Endometrial microvascular endothelial cells (primary cell): ENCODE results near the gene ATP8A1. TPM values are rescaled to one million over a fixed set of nuclear protein-coding genes. Genes with fewer than 3 reads are reported as not detected.

Experiments used
- in situ Hi-C: cut with HindIII; loops from 2 replicates; pipeline ENCODE4 v1.10.0; 2017; ENCODE audit warnings: low sequenced_read_pairs, low pct_unique_long_range_greater_than_20kb; ENCODE audit errors: inconsistent ontology term
- total RNA-seq: library from RNA; depleted of rRNA; stranded (reverse); fragments of >200 nt; gene quantifications from one replicate; pipeline ENCODE4 v1.2.3, GENCODE V29; 2015; ENCODE audit errors: inconsistent ontology term

ATP8A1 gene
- total RNA-seq, 1 donor from 2014 or later: 0.37 TPM

DNA sequence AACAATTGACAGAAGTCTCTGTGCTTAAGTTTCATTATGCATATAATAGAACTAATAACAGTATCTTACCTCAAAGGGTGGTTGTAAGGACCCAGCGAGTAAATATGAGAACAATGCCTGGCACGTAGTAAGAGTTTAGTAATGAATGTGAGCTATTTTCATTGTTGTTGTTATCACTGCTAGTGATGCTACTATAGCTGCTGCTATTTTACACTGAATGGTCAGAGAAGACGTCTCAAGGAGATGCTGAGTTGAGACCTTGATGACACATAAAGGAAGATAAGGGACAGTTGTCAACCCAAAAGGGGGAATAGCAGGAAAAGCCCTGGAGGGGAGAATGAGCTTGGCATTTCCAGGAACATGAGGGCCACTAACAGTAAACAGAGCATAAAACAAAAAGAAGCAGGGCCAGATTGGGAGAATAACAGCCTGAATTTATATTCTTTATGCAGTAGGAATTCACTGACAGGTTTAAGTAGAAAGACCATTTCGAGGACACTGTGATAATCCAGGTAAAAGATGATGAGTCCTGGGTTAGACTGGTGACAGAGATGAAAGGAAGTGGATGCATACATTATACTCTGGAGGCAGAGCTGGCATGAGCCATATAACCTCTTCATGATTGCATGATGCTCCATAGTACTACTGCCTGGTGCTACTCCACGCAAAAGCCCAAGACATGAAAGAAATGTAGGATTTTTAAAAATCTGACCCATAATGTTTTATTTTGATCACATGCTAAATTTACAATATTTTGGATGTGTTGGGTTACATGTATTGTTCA, 23.1 kb downstream of the ATP8A1 start:
- in situ Hi-C loops: no loop called here

DNA sequence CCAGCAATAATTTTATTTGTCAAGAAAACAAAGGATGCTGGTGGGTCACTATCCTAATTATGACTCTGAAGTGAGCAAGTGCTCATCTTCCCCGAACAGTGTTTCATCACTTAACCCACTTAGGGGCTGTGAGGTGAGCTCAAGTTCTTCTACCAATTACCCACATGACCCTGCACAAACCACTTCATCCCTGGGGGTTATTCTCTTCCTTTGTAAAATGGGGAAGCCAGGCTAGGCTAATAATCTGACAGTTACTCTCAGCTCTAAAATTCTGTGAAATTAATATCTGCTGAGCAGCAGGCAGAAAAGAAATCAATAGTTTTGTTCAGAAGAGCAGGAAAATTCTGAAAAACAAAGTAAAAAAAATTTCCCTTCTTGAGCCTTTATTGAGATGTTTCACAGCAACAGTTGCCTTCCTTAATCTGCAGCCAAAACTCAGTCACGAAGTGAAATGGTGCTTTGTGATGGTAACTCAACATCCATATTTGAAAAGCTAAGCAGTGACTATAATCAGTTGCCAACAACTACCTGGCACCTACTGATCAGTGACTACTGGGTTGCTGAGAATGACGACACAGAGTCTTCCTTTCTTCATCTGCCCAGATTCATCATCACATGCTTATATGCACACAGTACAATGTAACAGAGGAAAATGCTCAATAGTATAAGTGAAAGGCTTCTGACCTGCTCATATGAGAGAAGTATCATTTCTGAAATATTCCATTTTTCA, 24.1 kb downstream of the ATP8A1 start:
- in situ Hi-C loops: no loop called here

DNA sequence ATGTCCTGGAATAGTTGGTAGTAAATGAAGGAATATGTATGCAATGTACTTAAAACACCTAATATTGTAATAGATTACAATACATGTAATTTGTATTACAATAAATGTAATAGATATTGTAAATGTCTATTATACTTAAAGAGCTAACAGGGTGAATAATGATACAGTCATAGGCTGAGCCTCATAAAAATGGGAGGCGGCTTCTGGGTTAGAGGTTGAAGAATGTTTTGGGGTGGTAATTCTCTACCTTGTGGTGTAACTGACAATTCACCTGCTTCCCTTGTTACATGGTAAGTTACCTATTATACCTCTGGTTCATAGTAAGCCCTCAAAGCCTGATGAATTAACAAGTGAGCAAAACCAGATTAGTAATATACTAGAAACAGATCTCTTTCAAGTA, 26.0 kb downstream of the ATP8A1 start:
- in situ Hi-C loops: no loop called here

DNA sequence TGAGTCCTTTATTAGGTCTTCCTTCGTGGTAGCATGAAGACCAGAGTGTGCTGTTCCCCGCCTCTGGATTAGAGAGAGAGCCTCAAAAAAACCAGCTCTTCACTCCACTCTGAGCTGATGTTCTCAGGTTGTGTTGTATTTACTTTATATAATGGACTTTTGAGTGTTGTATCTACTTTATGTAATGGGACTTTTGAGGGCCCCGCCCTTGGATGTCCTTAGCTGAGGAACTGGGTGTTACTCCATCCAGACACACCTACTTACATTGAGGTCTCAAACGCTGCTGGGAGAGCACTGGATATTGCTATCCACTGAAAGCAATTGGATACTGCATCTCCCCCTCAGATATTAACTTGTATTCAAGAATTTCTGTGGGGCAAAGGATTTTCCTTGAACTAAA, 28.2 kb downstream of the ATP8A1 start:
- in situ Hi-C loops: no loop called here

DNA sequence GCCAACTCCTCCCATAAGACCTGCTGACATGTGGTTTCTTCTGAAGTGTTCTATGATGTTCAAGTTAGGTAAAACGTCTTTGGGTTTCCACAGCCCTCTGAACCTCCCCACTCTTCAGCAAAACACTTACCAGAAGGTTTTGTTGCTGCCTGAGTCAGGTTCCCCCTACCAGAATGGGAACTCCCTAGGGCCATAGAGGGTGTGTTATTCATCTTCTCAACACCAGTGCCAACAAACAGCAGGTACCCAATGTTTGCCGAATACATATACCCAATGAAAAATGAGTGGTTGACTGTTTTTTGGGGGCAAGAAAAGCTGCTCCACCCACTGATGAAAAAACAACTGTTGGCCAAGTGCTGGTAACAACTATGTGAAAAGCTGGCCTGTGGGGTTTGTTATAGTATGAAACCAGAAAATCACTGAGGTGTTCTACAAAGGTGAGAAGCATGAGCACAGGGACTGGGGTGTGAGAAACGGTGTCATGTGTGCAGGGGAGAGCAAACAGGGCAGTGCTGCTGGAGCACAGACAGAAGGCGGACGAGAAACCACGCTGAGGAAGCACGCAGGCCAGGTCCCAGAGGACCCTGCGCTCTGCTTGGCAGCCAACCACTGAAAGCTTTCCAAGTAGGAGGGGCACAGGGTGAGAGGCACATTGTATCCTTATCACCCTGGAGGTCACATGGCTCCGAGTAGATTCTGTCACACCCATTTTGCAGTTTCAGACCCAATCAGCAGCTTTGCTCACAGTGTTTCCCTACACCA, 28.8 kb downstream of the ATP8A1 start:
- in situ Hi-C loops: no loop called here

DNA sequence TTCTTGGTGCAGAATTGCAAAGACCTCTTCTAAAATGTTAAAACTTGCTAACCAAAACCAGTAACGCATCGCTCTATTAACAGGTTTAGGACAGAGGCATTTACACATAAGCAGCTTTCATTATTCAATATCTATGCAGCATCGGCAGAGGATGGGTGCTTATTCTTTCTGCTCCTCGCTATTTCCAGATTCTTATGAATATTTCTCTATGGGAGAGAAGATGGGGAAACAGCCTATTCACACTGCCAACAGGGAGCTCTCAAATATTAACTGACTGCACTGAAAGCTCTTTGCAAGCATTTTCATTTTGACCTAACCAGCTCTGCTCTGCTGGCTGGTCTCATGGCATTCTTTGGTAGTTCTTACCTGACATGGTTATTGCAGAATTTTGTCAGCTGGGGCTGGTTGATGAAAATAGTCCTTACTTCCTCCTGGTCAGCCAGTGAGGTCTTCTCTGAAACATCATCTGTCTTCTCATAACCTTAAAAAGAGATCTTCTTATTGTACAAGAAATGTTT, 30.2 kb downstream of the ATP8A1 start:
- in situ Hi-C loops: no loop called here

DNA sequence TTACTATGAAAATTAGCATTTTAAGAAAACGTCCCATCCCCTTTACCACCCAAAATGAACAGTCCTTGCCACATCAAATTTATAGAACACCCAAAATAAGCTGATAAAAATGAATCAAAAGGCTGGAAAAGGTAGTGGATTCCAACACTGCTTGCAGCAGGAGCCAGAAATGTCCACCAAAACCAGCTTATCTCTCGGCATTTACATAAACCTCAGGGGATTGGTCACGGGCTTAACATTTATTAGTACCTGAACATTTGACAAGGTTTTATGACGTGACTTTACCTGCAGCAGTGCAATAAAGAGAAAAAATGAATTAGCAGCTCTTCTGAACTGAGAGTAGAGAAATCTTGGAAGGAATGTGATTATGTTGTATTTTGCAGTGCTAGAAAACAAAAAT, 31.6 kb downstream of the ATP8A1 start:
- in situ Hi-C loops: no loop called here

DNA sequence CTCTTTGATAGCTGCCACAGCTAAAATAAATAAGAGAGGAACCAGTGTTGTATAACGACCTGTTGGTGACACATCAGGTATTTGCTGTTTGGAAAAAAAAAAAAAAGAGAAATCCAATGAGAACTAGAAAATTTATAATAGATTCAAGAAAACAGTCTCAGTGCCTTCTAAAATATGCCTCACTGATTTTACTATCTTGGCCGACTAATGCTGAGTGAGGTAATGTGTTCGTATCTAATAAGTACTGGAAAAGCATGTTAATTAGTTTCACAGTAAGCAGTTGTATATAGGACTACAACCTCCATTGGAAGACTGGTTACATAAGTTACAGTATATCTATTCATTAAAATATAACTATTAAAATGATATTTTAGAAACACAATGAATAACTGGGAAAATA, 32.4 kb downstream of the ATP8A1 start:
- in situ Hi-C loops: no loop called here

DNA sequence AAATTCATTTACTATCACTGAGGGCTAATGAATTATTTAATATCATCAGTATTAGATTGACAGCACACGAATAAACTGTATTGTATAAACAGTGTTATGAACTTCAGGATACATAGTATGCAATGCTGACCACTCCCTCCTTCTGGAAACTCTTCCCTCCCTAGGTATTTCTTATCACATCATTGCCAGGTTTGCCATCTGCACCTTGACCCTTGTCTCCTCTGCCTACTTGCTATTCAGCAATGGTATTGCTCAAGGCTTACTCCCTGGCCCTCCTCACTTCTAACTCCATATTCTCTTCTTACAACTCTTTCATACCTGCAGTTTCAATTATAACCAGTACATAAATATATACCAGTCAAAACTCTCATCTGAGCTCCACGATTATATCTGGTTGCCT, 38.9 kb downstream of the ATP8A1 start:
- in situ Hi-C loops: no loop called here

DNA sequence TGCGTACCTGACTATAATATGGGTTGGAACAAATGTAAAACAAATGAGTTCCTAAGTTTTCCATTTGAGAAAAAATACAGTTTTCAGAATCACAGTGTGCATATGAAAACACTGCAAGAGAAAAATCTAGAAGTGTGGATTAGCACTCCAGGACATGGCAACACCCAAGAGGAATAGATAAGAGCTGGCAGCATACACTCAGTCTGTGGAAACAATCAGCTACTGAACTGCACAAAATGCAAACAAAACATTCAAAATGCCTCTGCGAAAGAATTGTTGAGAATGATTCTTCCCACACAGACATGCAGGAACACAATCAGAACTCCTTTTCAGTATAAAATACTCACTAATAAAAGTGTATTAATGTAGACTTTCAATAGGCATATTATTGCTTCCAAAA, 39.9 kb downstream of the ATP8A1 start:
- in situ Hi-C loops: no loop called here

DNA sequence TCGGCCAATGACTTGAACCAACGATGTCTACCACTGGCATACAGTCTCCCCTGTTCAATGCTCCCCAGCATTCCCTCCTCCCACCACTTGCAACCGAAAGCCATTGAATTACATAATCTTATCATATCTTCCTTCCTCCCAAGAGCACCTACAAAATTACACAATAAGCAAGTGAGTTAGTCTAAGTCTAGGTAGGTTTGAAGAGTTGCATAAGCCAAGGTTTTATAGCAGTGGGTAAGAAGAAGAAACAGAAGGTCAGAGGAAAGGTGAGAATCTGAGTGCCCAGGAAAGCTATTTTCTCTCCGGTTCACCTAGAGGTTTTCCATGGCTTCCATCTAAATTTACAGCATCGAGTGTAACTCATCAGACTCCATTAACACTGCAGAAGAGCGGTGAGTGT, 40.3 kb downstream of the ATP8A1 start:
- in situ Hi-C loops: no loop called here

DNA sequence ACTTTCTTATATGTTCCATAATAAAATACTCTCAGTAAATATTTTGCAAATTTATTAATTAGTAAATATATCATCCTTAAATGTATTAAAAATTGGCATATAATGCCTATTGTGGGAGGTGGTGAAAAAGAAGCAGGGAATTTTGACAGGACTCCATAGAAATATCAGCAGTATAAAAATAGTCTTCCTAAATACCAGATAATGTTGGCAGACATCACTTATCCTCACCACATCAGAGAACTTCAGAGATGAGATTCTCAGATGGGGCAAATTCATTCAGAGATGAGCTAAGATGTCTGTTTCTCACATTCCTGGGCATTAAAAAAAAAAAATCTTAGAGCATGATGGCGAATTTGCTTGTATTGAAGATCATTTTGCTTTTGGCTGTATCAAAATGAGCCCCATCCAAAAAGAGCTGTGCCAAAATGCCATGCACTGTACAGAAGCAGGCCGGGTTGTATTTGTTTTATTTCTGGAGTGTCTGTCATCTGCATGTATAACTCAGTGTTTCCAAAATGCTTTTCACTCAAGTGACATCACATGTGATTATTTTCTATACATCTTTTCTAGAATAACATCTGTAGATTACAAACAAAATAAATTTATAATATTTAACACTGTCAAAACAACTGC, 41.7 kb downstream of the ATP8A1 start:
- in situ Hi-C loops: no loop called here

DNA sequence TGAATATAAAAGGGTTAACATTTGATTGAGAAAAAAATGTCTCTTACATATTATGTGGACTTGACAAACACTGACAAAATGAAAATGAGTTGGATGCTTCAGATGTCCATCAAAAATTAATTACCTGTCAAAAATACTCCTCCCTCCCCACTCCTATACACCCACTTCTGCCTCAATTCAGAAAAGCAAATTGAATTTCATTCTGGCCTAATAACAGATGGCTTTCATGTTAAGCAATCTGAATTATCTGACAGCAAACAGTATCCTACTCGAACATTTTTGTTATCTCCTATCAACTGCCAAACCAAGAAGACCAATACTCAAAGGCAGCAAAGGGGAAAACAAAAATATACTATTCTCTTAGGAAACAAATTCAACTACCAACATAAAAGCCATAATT, 44.0 kb downstream of the ATP8A1 start:
- in situ Hi-C loops: no loop called here

DNA sequence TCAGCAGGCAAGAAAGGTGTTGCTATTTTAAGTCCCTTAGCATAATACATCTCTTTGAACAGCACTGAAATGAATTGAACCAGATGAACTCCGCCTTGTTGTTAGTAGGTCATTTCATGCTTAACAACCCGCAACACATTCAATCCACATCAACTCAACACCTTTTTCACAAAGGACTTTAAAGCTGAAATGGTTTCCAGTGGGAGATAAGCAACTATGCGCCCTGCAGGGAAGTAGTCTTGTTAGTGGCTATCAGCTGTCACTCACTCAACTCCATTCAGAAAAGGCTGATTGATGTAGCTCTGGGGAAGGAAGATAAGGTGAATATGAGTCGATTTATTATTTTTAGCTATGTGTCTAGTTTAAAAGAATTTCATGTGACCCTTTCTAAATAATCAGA, 46.0 kb downstream of the ATP8A1 start:
- in situ Hi-C loops: no loop called here

DNA sequence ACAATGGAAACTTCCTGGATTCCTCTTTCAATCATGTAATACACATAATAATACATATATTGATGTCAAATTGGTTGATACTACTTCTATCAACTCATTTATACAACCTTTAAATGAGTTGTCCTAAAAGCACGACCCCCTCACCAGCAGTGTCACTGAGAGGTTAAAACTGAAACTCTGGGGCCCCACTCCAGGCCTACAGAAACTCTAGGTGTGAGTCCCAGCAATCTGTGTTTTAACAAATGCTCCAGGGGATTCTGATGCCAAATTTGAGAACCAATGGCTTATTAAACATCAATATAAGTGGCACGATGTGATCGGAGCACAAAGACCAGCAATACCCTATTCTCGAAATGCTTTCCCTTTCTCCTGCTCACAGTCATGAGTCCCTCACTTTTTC, 47.9 kb downstream of the ATP8A1 start:
- in situ Hi-C loops: no loop called here

DNA sequence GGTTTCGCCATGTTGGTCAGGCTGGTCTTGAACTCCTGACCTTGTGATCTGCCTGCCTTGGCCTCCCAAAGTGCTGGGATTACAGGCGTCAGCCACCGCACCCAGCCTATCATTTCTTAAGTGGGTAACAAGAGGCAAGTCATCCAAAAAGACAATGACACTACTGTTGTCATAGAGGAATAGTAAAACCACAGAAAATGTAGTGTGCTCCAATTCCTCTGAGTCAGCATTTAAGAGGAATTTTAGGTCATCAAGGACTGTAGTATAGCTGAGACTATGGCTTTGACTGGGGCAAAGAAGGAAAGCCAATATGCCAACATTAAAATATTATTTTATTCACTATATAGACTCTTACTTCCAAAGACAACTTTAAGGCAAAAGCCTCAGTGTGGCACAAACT, 48.4 kb downstream of the ATP8A1 start:
- in situ Hi-C loops: no loop called here

DNA sequence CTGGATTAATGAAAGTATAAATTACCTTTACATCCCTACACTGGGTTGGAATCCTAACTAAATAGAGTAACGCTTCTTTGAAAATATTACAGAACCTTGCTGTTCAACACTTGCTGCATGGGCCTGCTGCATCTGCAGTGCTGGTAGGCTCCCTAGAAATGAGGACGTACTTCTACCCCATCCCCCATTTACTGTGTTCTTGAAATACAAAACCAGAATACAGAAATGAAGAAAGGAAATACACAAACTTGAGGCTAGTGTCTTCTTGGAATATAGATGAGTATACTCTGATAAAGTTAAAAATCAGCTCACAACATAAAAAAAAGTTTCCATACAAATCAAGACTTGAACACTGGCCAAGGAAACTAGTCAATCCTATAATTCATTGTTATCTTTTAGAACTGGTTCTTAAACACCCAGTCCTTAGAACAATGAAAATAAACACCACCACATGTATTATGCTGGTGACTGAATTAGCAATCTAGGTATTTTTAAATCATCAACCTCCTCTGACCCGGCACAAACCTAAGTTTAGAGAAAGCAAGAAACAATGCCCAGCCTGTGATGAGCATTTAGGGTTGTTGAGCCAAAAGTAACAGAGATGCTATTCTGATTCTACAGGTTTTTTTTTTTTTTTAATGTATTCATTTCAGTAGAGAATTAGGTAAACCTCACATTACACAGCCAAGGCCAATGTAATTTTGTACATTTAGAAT, 49.7 kb downstream of the ATP8A1 start:
- in situ Hi-C loops: no loop called here

DNA sequence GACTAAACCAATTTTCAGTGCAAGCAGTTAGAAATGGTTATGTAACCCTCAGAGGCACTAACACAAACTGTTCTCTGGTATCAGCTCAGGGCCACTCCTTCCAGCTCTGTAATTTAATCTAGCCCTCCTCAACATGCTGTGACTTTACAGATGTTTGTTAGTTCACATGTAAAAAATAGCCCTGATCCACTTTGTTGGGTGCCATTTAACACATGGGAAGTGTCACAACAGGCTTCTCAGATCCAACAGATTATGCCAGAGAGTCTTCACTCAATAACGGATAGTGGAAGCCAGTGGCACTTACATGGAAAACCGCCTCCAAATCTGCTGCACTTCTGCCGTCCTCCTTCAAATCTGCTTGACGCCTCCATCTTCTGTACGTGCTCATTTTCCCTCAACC, 51.6 kb downstream of the ATP8A1 start:
- in situ Hi-C loops: no loop called here

DNA sequence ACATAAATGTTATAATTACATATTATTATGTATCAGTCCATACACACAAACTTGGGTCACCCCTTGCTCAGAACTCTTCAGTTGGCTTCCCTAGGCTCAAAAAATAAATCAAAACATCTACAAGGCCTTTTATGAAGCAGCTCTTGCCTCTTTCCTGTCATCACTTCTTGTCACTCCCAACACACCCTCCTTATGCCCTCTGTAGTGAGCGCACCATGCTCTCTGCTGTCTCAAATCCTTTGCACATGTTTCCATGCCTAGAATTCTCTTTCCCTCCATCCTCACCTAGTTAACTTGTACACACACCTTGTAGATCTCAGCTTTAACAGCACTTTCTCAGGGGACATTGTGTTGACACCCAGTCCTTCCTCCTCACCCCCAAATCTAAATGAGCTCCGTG, 53.0 kb downstream of the ATP8A1 start:
- in situ Hi-C loops: no loop called here
